Spleen (tissue), 11 donors: Measurements from ENCODE around the gene HPS4. TPM values are rescaled to one million over a fixed set of nuclear protein-coding genes. Genes with fewer than 3 reads are reported as not detected.

Source experiments
- DNase-seq: peaks from one replicate; pipeline ENCODE4 v3.0.0-alpha.2; 2020
- H3K27ac ChIP-seq, 8 donors: fragments of 200-600 bp; sonication (generic) in 7 of 8; 1 replicate in 4 of 8; 2 replicates in 4 of 8; pipeline versions ENCODE4 v1.5.0 to v1.8.0; 2016 to 2021; ENCODE audit warnings: inconsistent platforms in 4 of 8, mild to moderate bottlenecking in 4 of 8, moderate library complexity in 1 of 8
- H3K27me3 ChIP-seq, 7 donors: fragments of 200-600 bp; sonication (generic) in 6 of 7; replicated peaks in 1 of 7; 1 replicate in 4 of 7; 2 replicates in 3 of 7; pipeline versions ENCODE4 v1.5.0 to v1.8.0; 2016 to 2021; ENCODE audit warnings: inconsistent platforms in 3 of 7, mild to moderate bottlenecking in 1 of 7
- H3K36me3 ChIP-seq, 6 donors: fragments of 200-600 bp; sonication (generic) in 5 of 6; 1 replicate in 4 of 6; 2 replicates in 2 of 6; pipeline versions ENCODE4 v1.5.0 to v1.8.0; 2016 to 2021; ENCODE audit warnings: inconsistent platforms in 2 of 6
- H3K4me1 ChIP-seq, 6 donors: fragments of 200-600 bp; sonication (generic) in 5 of 6; 1 replicate in 3 of 6; 2 replicates in 3 of 6; pipeline versions ENCODE4 v1.5.0 to v1.8.0; 2016 to 2021; ENCODE audit warnings: inconsistent platforms in 3 of 6
- H3K4me3 ChIP-seq, 8 donors: fragments of 200-600 bp; sonication (generic) in 7 of 8; 1 replicate in 4 of 8; 2 replicates in 4 of 8; pipeline versions ENCODE4 v1.5.0 to v1.8.0; 2016 to 2021; ENCODE audit warnings: inconsistent platforms in 4 of 8, mild to moderate bottlenecking in 4 of 8, moderate library complexity in 2 of 8
- H3K9me3 ChIP-seq, 8 donors: fragments of 200-600 bp; sonication (generic) in 7 of 8; 1 replicate in 4 of 8; 2 replicates in 4 of 8; pipeline versions ENCODE4 v1.5.0 to v1.8.0; 2016 to 2021; ENCODE audit warnings: inconsistent platforms in 4 of 8
- CTCF ChIP-seq, 11 experiments: fragments of 200-600 bp in 7 of 11; fragments of 450-650 bp in 4 of 11; sonication (generic) in 4 of 11; IDR thresholded peaks in 8 of 11; conservative IDR thresholded peaks in 3 of 11; 1 replicate in 7 of 11; 2 replicates in 4 of 11; pipeline versions ENCODE4 v1.4.0 to v1.8.0; 2016 to 2021; ENCODE audit warnings: antibody characterized with exemption in 11 of 11, inconsistent platforms in 4 of 11, mild to moderate bottlenecking in 1 of 11
- POLR2A ChIP-seq, 3 donors: fragments of 450-650 bp; IDR thresholded peaks; one replicate each; pipeline ENCODE4 v1.5.1; 2017; ENCODE audit warnings: antibody characterized with exemption in 3 of 3, mild to moderate bottlenecking in 1 of 3
- POLR2AphosphoS5 ChIP-seq, 3 donors: sonication (generic); formaldehyde crosslinking; IDR thresholded peaks; one replicate each; pipeline ENCODE4 v1.5.1; 2017; ENCODE audit warnings: antibody characterized with exemption in 3 of 3
- WGBS, 5 donors: extraction: QIAGEN DNeasy Blood & Tissue Kit in 3 of 5; methylation state at CpG; one replicate each; pipeline versions ENCODE4 v1.1.5 to v1.1.7; 2013 to 2018; 5-methylcytosine and 5-hydroxymethylcytosine counted together
- intact Hi-C: fragments of 100-400 bp; cut with DNase I; formaldehyde crosslinking; loops from one replicate; pipeline ENCODE4 v1.15.0; 2023; ENCODE audit warnings: low total_unique reads
- polyA plus RNA-seq, 3 donors: library from polyadenylated mRNA; stranded (reverse); fragments of 200-250 nt; gene quantifications; one replicate each; pipeline ENCODE4 v1.2.1, GENCODE V29; 2013
- total RNA-seq, 7 donors: library from RNA; depleted of rRNA in 3 of 7; stranded (reverse); fragments of >200 nt in 3 of 7; fragmentation: NEBNext Ultra II Directional in 4 of 7; extraction: Animal tissue kit (Norgen Biotek cat#: 25700) in 4 of 7; gene quantifications; one replicate each; pipeline versions ENCODE4 v1.1.0 to v1.2.1, GENCODE V29; 2016 to 2021
- donor health status: healthy with polysubstance abuse.
- donor health status: DM: no; HTN: no; CAD: no; lungs with moderate emphysema.
- donor health status: DM: no; HTN: no; CAD: no.
- donor health status: Bipolar disorder and iron deficiency.
- donor health status: healthy.
- donor health status: DM: no; HTN: no; CAD: no.
- donor health status: DM: yes; HTN: yes; CAD: no.

Gene HPS4
- total and polyA plus RNA-seq, 10 donors, result 15.2 to 56.6 (median 37.5) TPM

- Histone ChIP-seq H3K9me3 (no peaks in the 10 kb centered on the region), H3K27ac (no peak overlapping the region), H3K36me3 (peaks cover 7 to 100% (median 92%) of the 10 kb centered on the region in 6 donors), H3K4me3 (no peak overlapping the region), H3K4me1 (peaks cover 0 to 25% (median 2%) of the 10 kb centered on the region in 6 donors), H3K27me3 (no peaks in the 10 kb centered on the region)
- intact Hi-C loops, result no loop called here
- TF ChIP-seq POLR2A (IDR thresholded peaks at IDR 0.05) (no peak), POLR2AphosphoS5 (IDR thresholded peaks at IDR 0.05) (no peak), CTCF (IDR thresholded peaks at IDR 0.05 in 8 of 11, conservative IDR thresholded peaks at IDR 0.05 in 3 of 11) (no peak)
- no peak for DNase-seq
- 88 to 100% (median 92%) methylated on average over 5 of the region's 5 CpGs for WGBS, 5 donors
Observed at GRCh38 chr22:26471522-26471921, 12.1 kb downstream of the HPS4 start.

DNA sequence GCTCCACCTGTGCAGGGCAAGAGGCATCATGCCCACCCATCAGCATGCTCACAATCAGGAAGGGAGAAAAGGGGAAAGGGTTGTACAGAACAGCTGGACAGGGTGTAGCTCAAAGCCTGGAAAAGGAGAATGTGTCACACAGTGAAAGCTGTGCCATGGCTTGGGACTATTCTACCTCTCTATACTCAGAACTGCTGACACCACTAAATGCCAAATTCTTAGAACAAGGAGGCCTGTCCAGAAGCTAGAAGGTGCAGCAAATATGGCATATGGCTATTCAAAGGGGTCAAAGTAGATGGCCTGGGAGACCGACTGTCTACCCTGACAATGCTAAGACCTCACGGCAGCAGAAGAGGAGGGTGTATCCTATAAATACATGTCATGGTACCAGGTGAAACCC is 12.8 kb downstream of the HPS4 start:
- no peaks in the 10 kb centered on the region for H3K27me3 ChIP-seq
- no peak overlapping the region for H3K4me3 ChIP-seq
- H3K9me3 ChIP-seq, result no peaks in the 10 kb centered on the region
- WGBS, 5 donors, result 88 to 100% (median 95%) methylated on average over 2 of the region's 2 CpGs
- no peak for TF ChIP-seq POLR2AphosphoS5 (IDR thresholded peaks at IDR 0.05)
- TF ChIP-seq CTCF (IDR thresholded peaks at IDR 0.05 in 8 of 11, conservative IDR thresholded peaks at IDR 0.05 in 3 of 11), result no peak
- no peak for TF ChIP-seq POLR2A (IDR thresholded peaks at IDR 0.05)
- intact Hi-C loops, result no loop called here
- DNase-seq, result no peak
- H3K36me3 ChIP-seq, result peaks cover 7 to 100% (median 93%) of the 10 kb centered on the region in 6 donors
- H3K4me1 ChIP-seq, result peaks cover 0 to 18% (median 0%) of the 10 kb centered on the region in 6 donors
- H3K27ac ChIP-seq, result no peak overlapping the region

DNA sequence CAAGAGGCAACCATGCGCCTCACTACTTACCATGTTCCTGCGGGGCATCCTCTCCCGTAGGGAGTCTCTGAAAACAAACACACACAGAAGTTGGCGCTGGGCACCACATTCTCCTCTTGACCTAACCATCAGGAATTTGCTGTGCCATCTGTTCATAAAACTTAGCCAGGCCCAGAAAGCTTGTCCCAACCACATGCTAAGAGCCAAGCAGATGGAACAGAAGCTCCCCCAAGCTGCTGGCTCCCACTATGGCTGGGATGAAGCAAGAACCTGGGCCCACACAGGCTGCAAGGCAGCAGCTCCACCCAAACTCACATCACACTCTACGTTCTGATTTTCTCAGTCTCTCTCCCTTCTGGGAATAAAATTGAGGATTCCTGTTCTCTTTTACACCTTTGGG is 17.4 kb downstream of the HPS4 start:
- no peak for DNase-seq
- no peaks in the 10 kb centered on the region for H3K27me3 ChIP-seq
- TF ChIP-seq CTCF (IDR thresholded peaks at IDR 0.05 in 8 of 11, conservative IDR thresholded peaks at IDR 0.05 in 3 of 11) (no peak), POLR2A (IDR thresholded peaks at IDR 0.05) (no peak), POLR2AphosphoS5 (IDR thresholded peaks at IDR 0.05) (no peak)
- no peak overlapping the region for H3K27ac ChIP-seq
- peaks cover 0 to 17% (median 3%) of the 10 kb centered on the region in 6 donors for H3K4me1 ChIP-seq
- 88 to 97% (median 95%) methylated on average over 5 of the region's 5 CpGs for WGBS, 5 donors
- intact Hi-C loops, result loop anchor here (10.0 kb wide), 1 partner anchor 71 kb away; no protein-coding TSS in a partner anchor
- no peak overlapping the region for H3K4me3 ChIP-seq
- no peaks in the 10 kb centered on the region for H3K9me3 ChIP-seq
- H3K36me3 ChIP-seq, result peaks cover 2 to 100% (median 91%) of the 10 kb centered on the region in 6 donors

GRCh38 chr22:26464312-26464711 is 19.3 kb downstream of the HPS4 start:
- no peaks in the 10 kb centered on the region for H3K27me3 ChIP-seq
- intact Hi-C loops, result loop anchor here (10.0 kb wide), 1 partner anchor 70 kb away; no protein-coding TSS in a partner anchor
- H3K9me3 ChIP-seq, result no peaks in the 10 kb centered on the region
- no peak for DNase-seq
- no peak overlapping the region for H3K4me3 ChIP-seq
- TF ChIP-seq POLR2A (IDR thresholded peaks at IDR 0.05) (no peak), POLR2AphosphoS5 (IDR thresholded peaks at IDR 0.05) (no peak), CTCF (IDR thresholded peaks at IDR 0.05 in 8 of 11, conservative IDR thresholded peaks at IDR 0.05 in 3 of 11) (no peak)
- 72 to 92% (median 84%) methylated on average over 5 to 7 of the region's 7 CpGs for WGBS, 5 donors
- H3K27ac ChIP-seq, result no peak overlapping the region
- H3K4me1 ChIP-seq, result peaks cover 0 to 17% (median 3%) of the 10 kb centered on the region in 6 donors
- H3K36me3 ChIP-seq, result peaks cover 2 to 100% (median 85%) of the 10 kb centered on the region in 6 donors
